ENCODE results near the gene SPARCL1.

DNA sequence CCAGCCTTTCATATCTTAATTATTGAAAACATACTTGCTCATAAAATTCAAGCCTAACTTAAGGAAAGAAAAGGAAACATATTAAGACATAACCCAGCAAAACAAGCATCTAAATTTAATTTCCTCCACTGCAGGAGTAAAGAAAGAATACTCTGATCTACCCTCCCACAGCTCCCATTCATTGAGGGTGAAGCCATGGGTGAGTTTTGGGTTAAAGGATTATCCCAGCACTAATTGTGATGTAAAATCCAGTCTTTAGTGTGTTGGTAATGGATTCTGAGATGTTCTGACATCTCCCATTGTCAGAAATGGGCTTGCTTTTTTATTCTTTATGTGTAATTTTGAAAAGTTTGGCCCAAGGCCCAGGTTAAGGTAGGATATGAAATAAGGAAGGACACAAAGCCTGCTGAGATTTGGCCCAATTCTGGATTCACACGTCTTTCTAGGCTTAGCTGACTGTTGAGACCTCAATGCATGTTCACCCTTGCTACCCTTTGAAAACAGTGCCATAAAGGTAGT is 50.4 kb downstream of the SPARCL1 start:
- TF ChIP-seq, protein P1, sequence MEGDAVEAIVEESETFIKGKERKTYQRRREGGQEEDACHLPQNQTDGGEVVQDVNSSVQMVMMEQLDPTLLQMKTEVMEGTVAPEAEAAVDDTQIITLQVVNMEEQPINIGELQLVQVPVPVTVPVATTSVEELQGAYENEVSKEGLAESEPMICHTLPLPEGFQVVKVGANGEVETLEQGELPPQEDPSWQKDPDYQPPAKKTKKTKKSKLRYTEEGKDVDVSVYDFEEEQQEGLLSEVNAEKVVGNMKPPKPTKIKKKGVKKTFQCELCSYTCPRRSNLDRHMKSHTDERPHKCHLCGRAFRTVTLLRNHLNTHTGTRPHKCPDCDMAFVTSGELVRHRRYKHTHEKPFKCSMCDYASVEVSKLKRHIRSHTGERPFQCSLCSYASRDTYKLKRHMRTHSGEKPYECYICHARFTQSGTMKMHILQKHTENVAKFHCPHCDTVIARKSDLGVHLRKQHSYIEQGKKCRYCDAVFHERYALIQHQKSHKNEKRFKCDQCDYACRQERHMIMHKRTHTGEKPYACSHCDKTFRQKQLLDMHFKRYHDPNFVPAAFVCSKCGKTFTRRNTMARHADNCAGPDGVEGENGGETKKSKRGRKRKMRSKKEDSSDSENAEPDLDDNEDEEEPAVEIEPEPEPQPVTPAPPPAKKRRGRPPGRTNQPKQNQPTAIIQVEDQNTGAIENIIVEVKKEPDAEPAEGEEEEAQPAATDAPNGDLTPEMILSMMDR (conservative IDR thresholded peaks at IDR 0.05; ENCODE audit: low read length), result no peak
- TF ChIP-seq EZH2phosphoT487 (IDR thresholded peaks at IDR 0.05; ENCODE audit: borderline replicate concordance), result no peak

Measured in Loucy (cell line).